DMS 273 (cell line): ENCODE data around the gene LRRC4.

ENCODE experiments used
- DNase-seq: peaks from one replicate; lab custom pipeline; 2025; ENCODE audit not compliant: unreplicated experiment; lab: John Stamatoyannopoulos, UW

Gene LRRC4

GRCh38 chr7:128032605-128033235, 1.5 kb upstream of the LRRC4 start:
- no peak for DNase-seq

DNA sequence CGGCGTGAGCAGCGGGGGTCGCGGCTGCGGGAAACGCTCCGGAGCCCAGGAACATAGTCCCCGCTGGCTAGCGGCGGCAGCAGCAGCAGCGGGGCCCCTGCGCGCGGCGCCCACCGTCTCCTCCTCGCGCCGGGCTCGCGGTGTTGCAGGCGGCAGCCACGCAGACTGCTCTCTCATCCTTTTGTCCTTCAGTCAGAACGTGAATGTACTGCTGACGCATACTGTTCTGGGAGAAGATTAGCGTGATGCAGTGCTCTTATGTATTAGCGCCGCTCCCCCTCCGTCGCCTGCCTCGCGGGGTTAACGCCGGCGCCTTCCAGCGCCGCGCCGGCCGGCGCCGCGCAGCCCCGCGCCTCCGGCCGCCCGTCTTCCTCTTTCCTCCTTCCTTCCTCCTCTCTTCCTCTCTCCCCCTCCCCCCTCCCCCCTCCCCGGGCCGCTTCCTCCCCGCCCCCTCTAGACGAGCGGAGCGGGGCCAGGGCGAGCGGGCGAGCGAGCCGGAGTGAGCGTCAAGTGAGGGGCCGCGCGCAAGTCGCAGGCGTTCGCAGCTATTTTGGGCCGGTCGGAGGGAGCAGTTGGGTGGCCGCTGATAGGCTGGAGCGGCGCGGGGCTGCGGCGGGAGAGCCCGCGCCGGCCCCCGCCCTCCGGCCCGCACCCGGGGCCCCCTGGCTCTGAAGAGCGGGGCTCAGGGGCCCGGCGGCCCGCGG, 816 bp upstream of the LRRC4 start:
- peak; percentile 90 for DNase-seq

DNA sequence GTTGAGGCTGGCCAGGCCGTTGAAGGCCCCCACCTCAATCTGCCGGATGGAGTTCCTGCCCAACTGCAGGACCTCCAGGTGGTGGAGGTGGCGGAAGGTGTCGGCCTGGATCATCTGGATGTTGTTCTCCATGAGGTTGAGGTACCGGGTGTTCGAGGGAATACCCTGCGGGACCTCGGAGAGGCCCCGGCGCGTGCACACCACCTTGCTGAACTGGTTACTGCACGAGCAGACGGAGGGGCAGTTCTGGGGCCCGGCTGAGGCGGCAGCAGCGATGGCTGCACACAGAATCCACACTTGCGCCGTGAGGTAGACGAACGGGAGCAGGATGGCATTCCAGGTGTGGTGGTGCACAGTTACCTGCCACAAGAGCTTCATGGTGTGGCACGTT, 979 bp downstream of the LRRC4 start:
- no peak for DNase-seq

DNA sequence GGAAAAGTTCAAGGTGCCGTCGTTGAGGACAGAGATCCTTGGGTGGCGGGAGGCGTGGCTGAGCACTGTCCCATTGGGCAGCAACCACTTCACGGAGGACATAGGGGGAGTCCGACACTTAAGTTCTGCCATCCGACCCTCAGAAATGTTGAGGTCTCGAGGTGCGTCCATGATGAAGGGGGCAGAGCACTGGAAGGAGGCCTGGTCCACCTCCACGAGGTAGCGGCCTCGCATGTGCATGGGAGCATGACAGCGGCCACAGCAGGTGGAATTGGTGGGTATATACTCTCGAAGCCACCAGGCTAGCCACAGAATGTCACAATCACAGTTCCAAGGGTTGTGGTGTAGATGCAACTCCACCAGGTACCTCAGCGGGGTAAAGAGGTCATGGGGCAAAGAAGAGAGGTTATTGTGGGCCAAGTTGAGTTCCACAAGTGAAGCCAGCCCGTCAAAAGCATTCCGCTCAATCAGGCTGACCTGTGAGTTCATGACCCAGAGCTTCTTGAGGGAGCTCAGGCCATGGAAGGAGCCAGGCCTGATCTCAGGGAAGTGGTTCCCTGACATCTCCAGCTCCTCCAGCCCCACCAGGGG, 1.7 kb downstream of the LRRC4 start:
- no peak for DNase-seq

- DNase-seq: peak; percentile 29
Measured at GRCh38 chr7:128027485-128027980, 3.7 kb downstream of the LRRC4 start.

GRCh38 chr7:128026551-128026950, 4.7 kb downstream of the LRRC4 start:
- no peak for DNase-seq

DNA sequence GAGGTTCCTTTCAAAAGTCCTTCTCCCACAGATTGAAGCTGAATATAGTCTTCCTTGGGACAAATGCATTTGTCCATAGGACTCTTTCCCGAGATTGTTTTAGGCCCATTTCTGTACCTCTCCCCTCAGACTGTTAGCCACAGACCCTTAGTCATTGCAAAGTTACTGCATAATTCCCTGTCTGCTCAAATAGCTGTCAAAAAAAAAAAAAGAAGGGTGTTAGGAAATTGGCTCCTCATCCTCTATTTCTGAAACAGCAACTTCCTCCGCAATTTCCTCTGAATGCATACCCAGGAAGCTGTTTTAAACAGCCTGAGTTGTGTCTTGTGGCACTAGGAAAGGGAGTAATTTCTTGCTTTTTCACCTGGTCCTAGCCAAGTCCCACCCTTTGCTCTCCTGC, 5.4 kb downstream of the LRRC4 start:
- no peak for DNase-seq

GRCh38 chr7:128025380-128025779, 5.9 kb downstream of the LRRC4 start:
- DNase-seq: no peak

- no peak for DNase-seq
Measured at GRCh38 chr7:128024151-128024550, 7.1 kb downstream of the LRRC4 start.

DNA sequence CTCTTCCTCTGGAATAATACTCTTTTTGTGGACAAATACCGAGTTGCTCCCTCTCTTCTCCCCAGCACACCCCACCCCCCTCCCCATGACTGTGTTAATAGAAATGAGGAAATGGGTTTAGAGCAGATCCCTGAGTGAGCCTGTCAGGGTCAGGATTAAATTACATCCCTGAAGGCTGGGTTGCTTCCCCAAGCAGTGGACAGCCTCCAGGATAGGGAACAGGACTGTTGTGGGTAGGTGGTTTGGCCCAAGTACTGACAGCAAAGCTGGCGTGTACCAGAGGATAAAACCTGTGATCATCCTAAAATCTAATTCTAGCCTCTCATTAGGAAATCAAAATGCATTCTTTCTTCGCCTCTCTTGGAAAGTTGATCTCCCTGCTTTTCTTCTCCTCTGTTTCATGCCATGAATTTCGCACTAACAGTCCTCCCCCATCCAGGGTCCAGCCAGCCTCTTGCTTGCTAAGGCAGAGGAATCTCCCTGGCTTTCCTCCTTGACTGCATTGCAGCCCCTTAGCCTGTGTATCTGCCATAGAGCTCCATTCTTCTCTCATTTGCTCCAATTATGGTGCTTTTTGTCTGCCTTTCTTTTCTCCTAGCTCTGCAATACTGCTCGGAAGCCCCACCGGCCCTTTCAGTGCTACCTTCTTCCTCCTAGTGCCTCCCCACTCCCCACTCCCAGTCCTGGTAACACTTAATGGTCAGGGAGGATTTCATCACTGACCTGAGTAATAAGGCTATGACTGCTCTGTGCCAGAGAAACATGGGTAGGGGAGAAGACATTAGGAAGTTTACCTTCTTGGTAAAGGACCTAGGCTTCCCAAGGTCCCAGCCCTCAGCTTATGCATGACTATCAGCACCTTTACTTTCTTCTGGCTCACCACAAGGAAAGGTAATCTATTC, 8.4 kb downstream of the LRRC4 start:
- DNase-seq: no peak

DNA sequence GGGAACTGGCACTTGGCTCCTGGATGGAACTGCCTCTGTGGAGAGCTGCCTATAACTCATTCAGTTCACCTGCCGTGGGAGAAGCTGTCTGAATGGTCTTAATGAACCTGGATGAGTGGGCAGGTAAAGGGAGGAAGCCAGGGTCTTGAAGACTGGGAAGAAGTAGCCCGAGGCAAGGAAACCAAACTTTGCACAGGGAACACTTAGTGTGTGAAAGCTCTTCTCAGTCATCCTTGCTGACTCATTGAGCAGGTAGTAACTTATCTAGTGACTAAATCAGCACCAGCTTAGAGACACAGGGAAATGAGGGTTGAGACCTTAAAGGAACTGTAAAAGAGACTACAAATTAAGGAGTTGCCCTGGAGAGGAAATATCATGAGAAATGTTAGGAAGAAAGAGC, 9.9 kb downstream of the LRRC4 start:
- no peak for DNase-seq

DNA sequence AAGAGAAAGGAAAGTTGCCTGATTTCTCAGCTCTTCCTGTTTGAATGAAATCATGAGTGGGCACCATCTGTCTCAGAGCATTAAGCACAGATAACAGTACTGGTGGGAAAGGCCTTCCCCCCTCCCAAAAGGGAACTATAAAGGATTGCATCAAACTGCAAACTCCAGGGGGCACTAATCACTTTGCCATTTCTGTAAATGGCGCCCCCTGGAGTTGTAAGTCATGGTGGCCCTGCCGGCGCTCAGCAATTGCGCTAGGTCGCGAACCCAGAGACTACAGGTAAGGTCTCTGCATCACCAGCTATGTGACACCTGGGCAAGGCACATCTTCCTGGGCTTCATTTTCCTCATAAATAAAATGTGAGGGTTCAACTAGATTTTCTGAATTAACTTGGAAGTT, 11.1 kb downstream of the LRRC4 start:
- DNase-seq: peak; percentile 72

GRCh38 chr7:128019288-128019687, 11.9 kb downstream of the LRRC4 start:
- DNase-seq: no peak

DNA sequence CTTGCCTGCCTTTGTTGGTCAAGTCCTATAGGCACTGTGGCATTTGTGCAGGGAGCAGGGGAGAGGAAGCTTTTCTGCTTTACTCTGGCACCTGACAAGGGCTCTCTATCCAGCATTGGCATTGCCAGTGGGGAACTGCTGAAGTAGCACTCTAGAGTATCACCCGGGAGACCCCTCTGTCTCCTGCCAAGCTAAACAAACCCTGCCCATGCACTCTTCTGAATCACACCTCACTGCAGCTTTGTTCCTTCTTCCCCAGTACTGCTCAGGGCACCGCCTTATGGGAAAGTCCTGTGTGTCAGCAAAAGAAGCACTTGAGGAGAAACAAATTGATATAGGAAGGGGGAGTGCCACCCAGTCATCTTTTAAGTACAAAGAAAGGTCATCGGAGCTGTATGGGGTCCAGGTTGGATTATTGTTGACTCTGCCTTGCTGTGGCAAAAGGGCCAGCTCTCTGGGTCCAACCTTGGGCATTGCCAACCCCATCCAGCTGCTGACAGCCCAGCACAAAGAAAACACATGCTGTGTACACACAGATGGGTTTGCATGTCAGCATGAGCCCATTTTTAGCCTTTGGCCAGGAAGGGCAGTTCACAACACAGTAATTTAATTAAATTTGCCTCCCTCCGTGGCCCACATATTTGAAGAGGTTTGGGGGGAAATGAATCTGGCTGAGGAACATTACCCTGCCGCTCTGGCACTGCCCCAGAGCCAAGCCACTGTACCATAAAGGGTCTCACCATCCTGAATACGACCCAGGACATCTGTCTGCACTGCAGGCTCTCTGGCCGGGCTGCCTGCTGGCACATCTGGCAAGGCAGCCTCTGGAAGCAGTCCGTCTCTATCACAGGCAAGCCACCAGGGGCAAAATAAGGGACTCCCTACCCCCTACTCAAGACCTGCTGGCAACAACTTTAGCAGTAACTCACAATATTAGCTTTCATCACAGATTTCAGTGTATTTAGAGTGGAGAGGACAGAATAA, 13.1 kb downstream of the LRRC4 start:
- DNase-seq: peak; percentile 47

GRCh38 chr7:128017460-128017859, 13.8 kb downstream of the LRRC4 start:
- DNase-seq: peak; percentile 54

GRCh38 chr7:128014811-128015210, 16.4 kb downstream of the LRRC4 start:
- peak; percentile 90 for DNase-seq

GRCh38 chr7:128011131-128011661, 20.0 kb downstream of the LRRC4 start:
- no peak for DNase-seq

- peak; percentile 42 for DNase-seq
Measured at GRCh38 chr7:128010391-128011127, 20.7 kb downstream of the LRRC4 start.

DNA sequence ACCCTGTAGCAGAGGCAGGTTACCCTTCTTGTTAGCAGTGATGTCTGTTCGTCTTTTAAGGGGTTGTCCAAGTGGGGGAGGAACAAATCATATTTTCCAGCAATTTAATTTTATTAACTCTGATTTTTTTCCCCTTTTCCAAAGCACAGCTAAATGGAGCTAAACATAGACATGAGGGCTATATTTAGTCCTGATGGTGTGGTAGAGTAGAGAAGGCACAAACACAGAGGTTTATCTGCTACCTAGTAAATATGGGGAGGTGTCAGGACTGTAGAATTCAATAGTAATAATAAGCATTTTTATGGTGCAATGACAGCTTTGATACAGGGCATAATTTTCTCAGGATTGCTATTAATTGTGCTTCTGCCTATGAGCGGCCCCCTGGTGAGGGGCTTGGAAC, 22.5 kb downstream of the LRRC4 start:
- DNase-seq: no peak
